GM19455 (cell line): ENCODE results near the gene PPP1R12B.
"Not testable (repeated sequence)": the region's sequence is repeated elsewhere in the genome, so short reads cannot be mapped to it uniquely, and the experiment has no call there.

Experiments
- ATAC-seq: cut with Tn5 transposase; IDR thresholded peaks from one replicate; pipeline ENCODE4 v1.9.1; 2021; ENCODE audit not compliant: unreplicated experiment

Gene PPP1R12B

DNA sequence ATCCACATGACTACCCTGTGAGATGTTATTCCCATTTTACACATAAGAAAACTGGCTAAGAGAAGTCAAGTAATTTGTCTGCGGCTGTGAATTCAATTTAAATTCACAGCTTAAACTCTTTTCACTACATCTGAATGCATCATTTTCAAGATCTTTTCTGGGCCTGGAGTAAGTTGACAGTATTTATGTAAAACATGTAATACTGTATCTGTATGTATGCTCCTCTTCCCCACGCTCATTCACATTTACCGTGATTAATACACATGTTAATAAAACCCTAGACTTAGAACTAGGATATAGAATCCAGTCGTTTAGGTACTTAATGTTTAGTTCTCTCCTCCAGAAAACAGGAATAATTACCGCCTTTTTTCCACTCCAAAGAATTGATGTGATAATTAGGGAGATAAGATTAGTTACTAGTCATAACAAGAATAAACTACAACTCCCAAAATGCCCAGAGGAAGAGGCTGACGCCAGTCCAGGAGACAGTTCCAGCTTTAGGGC lies 442 bp upstream of the PPP1R12B start:
- no peak for ATAC-seq

DNA sequence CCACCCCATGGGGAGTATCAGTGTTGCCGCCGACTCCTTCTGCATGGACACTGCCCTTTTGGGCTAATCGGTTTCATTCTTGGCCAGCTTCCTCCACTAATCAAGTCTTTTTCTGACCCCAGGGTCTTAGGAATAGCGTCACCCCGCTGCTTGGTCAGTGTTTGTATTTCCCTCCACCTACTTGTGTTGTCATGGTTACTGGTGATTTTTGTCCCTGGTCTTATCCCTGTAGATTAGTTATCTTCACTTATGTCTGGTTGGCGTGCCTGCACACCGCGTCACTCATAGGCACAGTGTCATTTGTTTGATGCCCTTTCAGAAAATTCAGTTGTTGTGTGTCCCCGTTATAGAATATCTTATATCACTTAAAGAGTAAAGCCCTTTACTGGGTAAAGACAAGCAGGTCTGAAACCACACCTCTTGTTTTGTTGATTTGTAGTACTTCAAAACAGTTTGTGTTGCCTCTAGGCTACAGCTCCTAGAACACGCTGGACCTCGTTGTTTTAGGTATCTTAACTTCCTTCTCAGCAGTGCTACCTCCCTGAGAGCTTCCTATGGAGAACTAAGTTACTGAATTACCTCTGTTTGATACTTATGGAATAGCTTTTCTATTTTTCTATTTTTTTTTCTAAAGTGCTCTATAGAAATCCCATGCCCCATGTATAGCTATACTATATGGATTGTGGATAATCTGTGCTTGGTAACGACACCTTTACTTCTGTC lies 868 bp downstream of the PPP1R12B start:
- no peak for ATAC-seq

DNA sequence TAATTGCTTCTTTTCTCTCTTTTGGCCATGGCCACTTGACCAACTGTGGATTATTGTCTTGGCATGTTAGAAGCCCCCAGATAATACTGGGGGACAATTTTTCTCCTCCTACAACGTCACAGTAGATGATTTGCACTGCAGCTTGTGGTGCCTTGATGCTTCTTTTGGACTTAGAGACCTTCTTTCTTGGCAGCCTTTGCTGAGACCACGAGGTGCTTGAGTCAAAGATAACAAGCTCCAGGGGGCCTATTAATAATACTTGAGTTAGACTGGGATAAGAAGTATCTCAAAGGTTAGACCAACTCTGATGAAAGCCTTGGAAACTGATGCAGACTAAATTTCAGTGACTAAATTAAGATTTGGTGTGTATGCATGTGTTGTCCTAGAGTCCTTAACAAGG lies 3.2 kb downstream of the PPP1R12B start:
- ATAC-seq = no peak

DNA sequence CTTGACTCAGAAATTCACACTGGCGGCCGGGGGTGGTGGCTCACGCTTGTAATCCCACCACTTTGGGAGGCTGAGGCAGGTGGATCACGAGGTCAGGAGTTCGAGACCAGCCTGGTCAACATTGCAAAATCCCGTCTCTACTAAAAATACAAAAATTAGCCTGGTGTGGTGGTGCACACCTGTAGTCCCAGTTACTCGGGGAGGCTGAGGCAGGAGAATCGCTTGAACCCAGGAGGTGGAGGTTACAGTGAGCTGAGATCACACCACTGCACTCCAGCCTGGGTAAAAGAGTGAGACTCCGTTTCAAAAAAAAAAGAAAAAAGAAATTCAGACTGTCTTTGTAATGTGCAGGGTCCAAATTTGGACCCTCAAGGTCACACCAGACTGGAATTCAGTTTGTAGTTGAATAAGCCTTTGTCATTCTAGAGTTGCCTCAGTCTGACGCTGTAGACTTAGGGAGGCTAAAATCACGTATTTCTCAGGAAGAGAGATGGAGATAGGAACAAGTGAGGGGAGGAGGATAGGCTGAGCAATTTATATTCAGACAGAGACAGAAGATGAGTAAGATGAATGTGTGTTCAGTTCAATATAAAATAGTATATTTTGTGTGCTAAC lies 4.2 kb downstream of the PPP1R12B start:
- ATAC-seq = not testable (repeated sequence)

DNA sequence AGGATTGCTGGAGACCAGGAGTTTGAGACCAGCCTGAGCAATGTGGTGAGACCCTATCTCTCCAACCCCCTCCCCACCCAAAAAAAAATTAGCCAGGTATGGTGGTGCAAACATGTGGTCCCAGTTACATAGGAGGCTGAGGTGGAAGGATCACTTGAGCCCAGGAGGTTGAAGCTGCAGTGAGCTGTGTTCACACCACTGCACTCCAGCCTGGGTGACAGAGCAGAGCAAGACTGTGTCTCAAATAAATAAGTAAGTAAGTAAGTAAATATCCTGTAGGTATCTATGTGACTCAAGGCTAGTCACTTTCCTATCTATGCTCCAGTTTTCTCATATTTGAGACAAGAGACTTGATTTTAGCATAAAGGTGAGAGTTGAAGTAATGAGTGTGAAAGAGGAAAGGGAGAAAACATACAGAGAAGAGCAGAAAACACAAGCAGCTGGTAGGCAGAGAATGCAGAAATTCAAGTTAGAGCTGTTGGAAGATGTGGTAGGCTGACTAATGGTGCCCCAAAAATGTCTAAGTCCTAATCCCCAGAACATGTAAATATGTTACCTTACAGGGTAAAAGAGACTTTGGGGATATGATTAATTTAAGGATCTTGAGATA lies 7.5 kb downstream of the PPP1R12B start:
- ATAC-seq = no peak

DNA sequence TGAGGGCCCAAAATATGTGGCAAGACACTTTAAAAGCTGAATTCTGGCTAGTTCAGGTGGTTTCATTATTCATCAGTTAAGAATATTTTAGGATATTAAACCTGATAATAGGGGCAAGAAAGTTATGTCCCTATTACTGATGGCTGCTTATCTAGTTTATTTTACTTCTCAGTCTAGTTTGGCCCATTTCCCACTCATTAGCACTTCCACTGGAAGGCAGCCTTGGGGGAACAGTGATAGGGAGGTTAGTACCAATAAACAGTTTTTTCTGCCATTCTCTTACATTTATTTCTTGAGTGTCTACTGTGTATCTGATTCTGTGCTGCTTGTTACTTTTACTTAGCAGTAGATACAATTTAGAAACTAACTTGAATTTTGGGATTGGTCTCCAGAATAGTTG lies 9.0 kb downstream of the PPP1R12B start:
- ATAC-seq = no peak

DNA sequence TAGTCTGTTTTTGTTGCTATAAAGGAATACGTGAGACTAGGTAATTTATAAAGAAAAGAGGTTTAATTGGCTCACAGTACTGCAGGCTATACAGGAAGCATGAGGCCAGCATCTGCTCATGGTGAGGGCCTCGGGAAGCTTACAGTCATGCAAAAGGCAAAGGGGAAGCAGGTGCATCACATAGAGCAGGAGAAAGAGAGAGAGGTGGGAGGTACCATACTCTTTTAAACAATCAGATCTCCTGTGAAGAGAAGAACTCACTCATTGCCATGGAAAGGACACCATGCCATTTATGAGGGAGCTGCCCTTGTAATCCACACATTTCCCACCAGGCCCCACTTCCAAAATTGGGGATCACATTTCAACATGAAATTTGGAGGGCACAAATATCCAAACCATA lies 12.7 kb downstream of the PPP1R12B start:
- no peak for ATAC-seq

DNA sequence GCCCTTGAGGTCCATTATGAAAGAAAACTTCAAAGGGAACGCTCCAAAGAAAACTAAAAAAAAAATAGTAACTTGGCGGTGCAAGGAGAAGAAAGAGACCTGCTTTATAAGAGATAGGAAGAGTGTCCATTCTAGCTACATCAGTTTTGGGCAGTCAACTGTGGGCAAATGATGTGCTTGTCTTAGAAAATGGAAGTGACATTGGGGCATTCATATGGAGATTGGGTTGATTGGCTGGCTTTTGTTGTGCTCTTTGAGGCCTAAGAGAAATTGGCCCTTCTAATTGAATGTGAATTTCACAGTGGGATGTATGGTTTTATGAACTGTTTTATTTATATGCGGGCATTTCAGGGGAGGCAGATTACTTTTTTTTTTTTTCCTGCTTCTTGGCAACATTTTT lies 13.2 kb downstream of the PPP1R12B start:
- ATAC-seq = no peak

DNA sequence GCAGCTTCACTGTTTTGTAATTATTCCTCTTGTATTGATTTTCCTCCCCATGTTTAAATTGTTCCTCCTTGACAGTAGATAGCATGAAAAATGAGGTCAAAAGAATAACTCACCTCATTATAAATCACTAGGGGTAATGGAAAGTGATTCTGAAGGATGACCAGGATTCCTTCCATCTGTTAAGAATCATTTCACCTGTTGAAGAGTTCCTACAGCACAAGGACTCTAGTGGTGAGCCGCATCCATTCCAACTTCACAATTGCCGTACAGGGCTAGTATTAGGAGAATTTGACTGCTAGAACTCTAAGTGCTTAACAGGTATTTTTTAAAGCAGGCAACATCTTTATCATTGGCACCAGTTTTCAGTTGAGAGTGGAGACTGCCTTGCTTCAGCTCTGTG lies 13.7 kb downstream of the PPP1R12B start:
- no peak for ATAC-seq

DNA sequence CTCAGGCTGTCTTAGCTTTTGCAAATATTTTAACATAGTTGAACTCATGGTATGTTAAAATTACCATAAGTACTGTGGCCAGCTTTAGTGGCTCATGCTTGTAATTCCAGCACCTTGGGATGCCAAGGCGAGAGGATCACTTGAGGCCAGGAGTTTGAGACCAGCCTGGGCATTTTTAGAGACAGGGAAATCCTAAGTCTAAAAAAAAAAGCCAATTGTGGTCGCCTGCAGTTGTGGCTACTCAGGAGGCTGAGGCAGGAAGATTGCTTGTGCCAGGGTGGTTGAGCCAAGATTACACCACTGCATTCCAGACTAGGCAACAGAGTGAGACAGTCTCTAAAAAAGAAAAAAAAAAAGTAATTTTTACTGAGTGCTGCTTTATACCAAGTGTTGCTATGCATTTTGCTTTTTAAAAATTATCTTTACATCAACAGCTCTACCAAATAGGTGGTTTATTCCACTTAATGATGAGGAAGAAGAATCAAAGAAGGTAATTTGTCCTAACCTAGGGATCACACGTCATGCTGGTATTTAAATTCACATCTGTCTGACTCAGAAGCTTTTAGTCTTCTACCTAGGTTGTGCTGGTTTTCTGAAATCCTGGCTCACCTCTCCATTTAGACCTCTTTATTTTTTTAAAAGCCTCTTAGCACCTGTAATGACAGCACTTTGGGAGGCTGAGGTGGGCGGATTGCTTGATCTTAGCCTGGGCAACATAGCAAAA lies 16.8 kb downstream of the PPP1R12B start:
- no peak for ATAC-seq

DNA sequence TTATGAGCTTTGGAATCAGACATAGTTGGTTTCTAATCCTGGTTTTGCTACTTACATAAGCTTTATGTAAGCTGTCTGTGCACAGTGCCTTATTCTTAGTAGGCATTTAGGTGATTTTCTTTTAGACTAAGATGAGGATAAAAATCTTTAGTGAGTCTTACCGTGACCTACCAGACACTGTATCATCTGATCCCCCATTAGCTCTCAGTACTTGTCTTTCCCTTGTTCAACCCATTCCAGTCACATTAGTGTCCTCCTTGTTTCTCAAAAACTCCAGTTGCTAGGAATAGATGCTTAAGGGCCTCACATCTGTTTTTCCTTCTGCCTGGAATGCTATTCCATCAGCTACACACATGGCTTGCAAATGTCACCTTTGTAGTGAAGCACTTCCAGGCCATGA lies 18.8 kb downstream of the PPP1R12B start:
- no peak for ATAC-seq

DNA sequence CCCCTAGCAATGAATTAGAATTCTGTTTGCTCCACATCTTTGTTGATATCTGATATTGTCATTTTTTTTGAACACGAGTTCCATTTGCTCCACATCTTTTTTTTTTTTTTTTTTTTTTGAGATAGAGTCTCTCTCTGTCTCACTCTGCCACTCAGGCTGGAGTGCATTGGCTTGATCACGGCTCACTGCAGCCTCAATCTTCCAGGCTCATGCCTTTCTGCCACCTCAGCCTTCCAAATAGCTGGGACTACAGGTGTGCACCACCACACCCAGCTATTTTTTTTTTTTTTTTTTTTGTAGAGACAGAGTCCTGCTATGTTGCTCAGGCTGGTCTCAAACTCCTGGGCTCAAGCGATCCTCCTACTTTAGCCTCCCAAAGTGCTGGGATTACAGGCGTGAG lies 22.4 kb downstream of the PPP1R12B start:
- not testable (repeated sequence) for ATAC-seq

DNA sequence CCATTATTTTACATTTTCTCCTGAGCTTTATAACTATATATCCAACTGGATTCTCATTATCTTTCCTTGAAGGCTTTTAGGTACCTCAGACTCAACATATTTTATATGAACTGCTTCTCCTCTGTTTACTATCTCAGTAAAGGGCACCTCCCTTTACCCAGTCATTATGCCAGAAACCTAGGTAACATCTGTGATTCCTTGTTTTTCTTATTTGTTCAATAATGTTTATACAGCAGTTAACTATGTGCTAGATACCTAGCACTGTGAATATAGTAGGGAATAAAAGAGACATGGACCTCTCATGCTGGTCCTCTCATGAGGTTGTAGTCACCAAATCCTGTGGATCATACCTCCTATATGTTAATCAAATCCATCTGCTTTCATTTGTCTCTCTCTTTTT lies 25.6 kb downstream of the PPP1R12B start:
- no peak for ATAC-seq

DNA sequence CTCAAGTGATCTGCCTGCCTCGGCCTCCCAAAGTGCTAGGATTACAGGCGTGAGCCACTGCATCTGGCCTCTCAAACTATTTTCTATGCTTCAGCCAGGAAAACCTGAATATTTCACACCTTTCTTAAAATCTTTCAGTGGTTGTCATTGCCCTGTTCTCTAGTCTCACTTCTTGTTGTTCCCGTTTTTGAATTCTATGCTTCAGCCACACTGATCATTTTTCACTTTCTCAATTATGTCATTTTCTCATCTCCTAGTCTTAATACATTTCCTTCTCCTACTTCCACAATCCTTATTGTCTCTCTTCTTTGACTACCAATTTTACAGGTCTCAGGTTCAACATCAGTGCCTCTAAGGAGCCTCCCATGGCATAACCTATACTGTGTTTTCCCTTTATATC lies 26.7 kb downstream of the PPP1R12B start:
- ATAC-seq = not testable (repeated sequence)

DNA sequence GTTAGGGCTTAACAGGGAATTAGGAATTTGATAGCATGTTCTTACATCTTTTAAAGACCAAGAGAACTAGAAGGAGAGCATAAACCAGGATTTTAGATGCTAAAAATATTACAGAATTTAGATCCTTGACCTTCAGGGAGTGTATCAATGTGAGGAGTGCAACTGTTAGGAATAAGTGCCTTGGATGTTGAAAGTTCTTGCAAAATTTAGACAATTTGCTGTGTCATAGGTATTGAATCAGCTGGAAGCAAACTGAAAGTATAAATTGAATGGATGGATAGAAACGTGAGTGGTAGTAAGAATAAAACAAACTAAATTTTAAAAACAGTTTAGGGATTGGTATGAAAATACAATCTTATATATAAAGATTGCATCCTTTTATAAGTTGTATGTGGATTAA lies 27.7 kb downstream of the PPP1R12B start:
- no peak for ATAC-seq

DNA sequence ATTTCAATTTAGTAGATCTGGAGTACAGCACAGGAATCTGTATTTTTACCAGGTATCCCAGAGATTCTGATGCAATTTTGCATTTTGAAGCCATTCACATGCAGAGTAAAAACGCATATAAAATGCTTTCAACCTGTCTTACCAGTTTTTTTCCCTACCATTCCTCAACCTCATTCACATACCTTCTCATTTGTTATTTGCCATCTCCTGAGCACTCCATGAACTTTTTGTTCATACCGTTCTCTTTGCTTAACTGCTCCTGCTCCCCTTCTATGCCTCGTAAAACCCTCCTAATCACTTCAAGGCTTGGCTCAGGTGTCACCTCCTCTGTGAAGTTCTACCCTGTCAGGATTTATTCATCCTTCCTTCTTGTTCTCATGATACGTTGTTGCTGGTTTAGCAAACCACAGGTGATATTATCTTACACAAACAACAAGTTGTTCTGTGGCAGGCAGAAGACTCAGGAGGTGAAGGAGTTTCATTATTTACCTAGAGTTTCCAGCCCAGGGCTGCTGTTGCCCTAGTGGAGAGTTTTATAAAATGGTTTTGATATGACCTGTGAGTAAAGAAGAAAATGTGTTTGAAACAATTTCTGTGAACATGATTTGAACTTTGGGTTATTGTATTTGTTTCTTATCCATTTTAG lies 31.5 kb downstream of the PPP1R12B start:
- not testable (repeated sequence) for ATAC-seq

DNA sequence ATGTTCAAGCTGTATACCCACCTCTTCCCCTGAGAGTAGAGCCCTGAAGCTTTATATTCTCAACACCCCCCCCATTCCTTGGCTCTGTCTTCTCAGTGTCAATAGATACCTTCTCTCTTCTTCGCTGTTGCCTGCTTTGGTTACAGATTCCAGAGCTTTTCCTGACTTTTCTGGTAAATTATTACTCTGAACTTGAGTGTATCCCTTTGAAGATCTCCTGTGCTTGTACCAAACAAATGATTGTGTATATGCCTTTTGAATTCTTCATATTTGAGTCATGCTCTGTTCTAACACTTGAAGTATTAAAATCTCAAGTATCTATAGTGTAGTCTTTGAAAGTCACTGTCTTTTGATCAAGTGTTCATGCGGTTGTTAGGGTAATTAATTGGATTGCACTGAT lies 32.0 kb downstream of the PPP1R12B start:
- not testable (repeated sequence) for ATAC-seq

DNA sequence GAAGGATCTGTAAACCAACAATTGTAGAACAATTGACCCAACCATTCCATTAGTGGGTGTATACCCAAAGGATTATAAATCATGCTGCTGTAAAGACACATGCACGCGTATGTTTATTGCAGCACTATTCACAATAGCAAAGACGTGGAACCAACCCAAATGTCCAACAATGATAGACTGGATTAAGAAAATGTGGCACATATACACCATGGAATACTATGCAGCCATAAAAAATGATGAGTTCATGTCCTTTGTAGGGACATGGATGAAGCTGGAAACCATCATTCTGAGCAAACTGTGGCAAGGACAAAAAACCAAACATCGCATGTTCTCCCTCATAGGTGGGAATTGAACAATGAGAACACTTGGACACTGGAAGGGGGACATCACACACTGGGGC lies 33.4 kb downstream of the PPP1R12B start:
- ATAC-seq = not testable (repeated sequence)

DNA sequence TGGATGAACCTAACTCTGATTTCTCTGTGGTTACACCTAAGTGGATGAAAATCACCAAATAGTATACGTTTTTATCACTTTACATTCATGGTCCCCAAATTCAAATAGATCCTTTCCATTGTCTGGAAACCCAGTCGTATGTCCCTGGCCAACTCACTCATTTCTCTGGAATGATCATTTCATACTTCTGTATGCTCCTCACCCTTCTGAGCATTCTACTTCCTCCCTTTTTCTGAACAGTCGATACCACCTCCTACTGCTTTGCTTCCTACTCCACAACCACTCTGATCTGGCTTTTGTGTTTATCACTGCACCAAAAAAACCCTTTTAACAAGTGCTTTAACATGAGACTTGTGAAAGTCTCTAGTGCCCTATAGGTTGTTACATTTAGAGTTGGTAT lies 47.3 kb downstream of the PPP1R12B start:
- not testable (repeated sequence) for ATAC-seq

DNA sequence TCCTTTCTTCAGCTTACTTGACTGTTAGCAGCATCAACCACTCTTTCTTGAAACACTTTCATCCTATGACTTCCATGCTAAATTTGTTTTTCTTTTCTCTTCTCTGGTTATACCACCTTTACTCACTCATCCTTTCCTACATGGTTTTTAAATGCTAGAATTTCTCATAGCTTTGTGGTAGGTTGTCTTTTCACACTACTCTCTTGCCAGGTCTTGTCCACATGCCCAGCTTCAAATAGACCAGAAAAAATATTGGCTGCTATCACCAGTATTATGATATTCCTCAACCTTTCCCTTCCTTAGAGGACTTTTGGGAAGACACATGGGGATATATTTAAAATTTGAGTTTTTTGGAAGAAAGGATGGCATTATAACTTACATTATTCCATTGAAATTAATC lies 48.8 kb downstream of the PPP1R12B start:
- ATAC-seq = no peak

DNA sequence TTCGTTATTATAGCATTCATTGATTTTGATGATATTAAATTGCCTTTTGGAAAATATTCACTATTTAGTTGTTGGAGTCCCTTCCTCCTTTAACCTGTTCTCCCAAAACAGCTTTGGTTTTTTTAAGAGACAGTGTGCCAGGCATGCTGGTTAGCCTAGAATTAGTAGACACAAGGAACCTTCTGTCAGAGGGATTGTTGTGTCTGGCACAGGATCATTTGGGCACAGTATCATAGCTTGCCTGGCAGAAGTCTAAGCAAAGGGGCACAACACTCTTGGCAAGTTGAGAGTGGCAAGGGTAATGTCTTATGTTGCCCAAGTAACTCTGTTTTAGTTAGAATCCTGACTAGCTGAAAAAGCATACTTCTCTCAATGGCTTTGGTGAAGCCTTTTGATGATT lies 49.9 kb downstream of the PPP1R12B start:
- not testable (repeated sequence) for ATAC-seq
